H9 (cell line): ENCODE results near the gene COA1. TPM values are rescaled to one million over a fixed set of nuclear protein-coding genes. Genes with fewer than 3 reads are reported as not detected.
"Not testable (repeated sequence)": the region's sequence is repeated elsewhere in the genome, so short reads cannot be mapped to it uniquely, and the experiment has no call there.

Experiments used
- DNase-seq: peaks from one replicate; pipeline ENCODE4 v3.0.0-alpha.2; 2017
- H2AFZ ChIP-seq: one replicate; pipeline ENCODE4 v1.6.1; 2013; ENCODE audit warnings: mild to moderate bottlenecking, low read length, control low read depth, moderate library complexity
- H2AK5ac ChIP-seq: 2 replicates; pipeline ENCODE4 v1.6.1; 2013; ENCODE audit warnings: low read length, control low read depth, mixed read lengths; ENCODE audit not compliant: insufficient read length
- H2BK120ac ChIP-seq: one replicate; pipeline ENCODE4 v1.6.1; 2013; ENCODE audit warnings: low read depth, mild to moderate bottlenecking, low read length, control low read depth, inconsistent platforms; ENCODE audit not compliant: poor library complexity, severe bottlenecking
- H2BK12ac ChIP-seq: 2 replicates; pipeline ENCODE4 v1.6.1; 2013; ENCODE audit warnings: low read length, control low read depth, mixed read lengths, low read depth; ENCODE audit not compliant: insufficient read length
- H2BK15ac ChIP-seq: 2 replicates; pipeline ENCODE4 v1.6.1; 2013; ENCODE audit warnings: low read depth, low read length, control low read depth
- H2BK20ac ChIP-seq: one replicate; pipeline ENCODE4 v1.6.1; 2013; ENCODE audit warnings: low read depth, mild to moderate bottlenecking, low read length, control low read depth, inconsistent platforms; ENCODE audit not compliant: poor library complexity, severe bottlenecking
- H2BK5ac ChIP-seq: 2 replicates; pipeline ENCODE4 v1.6.1; 2013; ENCODE audit warnings: low read length, control low read depth, mixed read lengths; ENCODE audit not compliant: insufficient read length
- H3K14ac ChIP-seq: 2 replicates; pipeline ENCODE4 v1.6.1; 2013; ENCODE audit warnings: low read length, control low read depth; ENCODE audit not compliant: insufficient read depth
- H3K18ac ChIP-seq: 2 replicates; pipeline ENCODE4 v1.6.1; 2013; ENCODE audit warnings: low read depth, mild to moderate bottlenecking, mixed read lengths, low read length, control low read depth; ENCODE audit not compliant: insufficient read length
- H3K23ac ChIP-seq: 2 replicates; pipeline ENCODE4 v1.6.1; 2013; ENCODE audit warnings: low read length, control low read depth, mixed read lengths, low read depth; ENCODE audit not compliant: insufficient read length
- H3K23me2 ChIP-seq: 2 replicates; pipeline ENCODE4 v1.6.1; 2013; ENCODE audit warnings: low read depth, mild to moderate bottlenecking, mixed read lengths, low read length, control low read depth; ENCODE audit not compliant: insufficient read length, poor library complexity, severe bottlenecking
- H3K27ac ChIP-seq: 2 replicates; pipeline ENCODE4 v1.5.1; 2013; ENCODE audit warnings: low read length, control low read depth, mixed read lengths, low read depth; ENCODE audit not compliant: insufficient read length
- H3K27me3 ChIP-seq: 2 replicates; pipeline ENCODE4 v1.6.1; 2013; ENCODE audit warnings: low read length, control low read depth, inconsistent platforms; ENCODE audit not compliant: insufficient read depth
- H3K4ac ChIP-seq: 2 replicates; pipeline ENCODE4 v1.6.1; 2013; ENCODE audit warnings: low read depth, mild to moderate bottlenecking, control low read depth, inconsistent platforms, low read length, moderate library complexity
- H3K4me1 ChIP-seq: 2 replicates; pipeline ENCODE4 v1.6.1; 2013; ENCODE audit warnings: low read length, control low read depth, inconsistent platforms; ENCODE audit not compliant: insufficient read depth
- H3K4me2 ChIP-seq: 2 replicates; pipeline ENCODE4 v1.6.1; 2013; ENCODE audit warnings: low read length, control low read depth, mixed read lengths; ENCODE audit not compliant: insufficient read length, insufficient read depth
- H3K56ac ChIP-seq: 2 replicates; pipeline ENCODE4 v1.6.1; 2013; ENCODE audit warnings: low read depth, mild to moderate bottlenecking, mixed read lengths, low read length, control low read depth; ENCODE audit not compliant: insufficient read length
- H3K79me1 ChIP-seq: 2 replicates; pipeline ENCODE4 v1.6.1; 2013; ENCODE audit warnings: low read depth, mild to moderate bottlenecking, moderate library complexity, low read length, control low read depth, inconsistent platforms; ENCODE audit not compliant: insufficient read depth, poor library complexity, severe bottlenecking
- H3K79me2 ChIP-seq: 2 replicates; pipeline ENCODE4 v1.6.1; 2013; ENCODE audit warnings: low read length, control low read depth, inconsistent platforms; ENCODE audit not compliant: insufficient read depth
- H3K9ac ChIP-seq: 2 replicates; pipeline ENCODE4 v1.6.1; 2013; ENCODE audit warnings: low read length, control low read depth, mixed read lengths; ENCODE audit not compliant: insufficient read length; ENCODE audit errors: extremely low read depth
- H3K9me3 ChIP-seq: one replicate; pipeline ENCODE4 v1.6.1; 2013; ENCODE audit warnings: low read depth, low read length, inconsistent platforms; ENCODE audit not compliant: control insufficient read depth
- H3T11ph ChIP-seq: one replicate; pipeline ENCODE4 v1.6.1; 2013; ENCODE audit warnings: mild to moderate bottlenecking, low read length, control low read depth, inconsistent platforms
- H4K20me1 ChIP-seq: one replicate; pipeline ENCODE4 v1.6.1; 2013; ENCODE audit not compliant: control insufficient read depth, insufficient read length, insufficient read depth
- H4K5ac ChIP-seq: 2 replicates; pipeline ENCODE4 v1.6.1; 2013; ENCODE audit warnings: low read depth, mild to moderate bottlenecking, mixed read lengths, low read length, control low read depth; ENCODE audit not compliant: insufficient read length
- H4K8ac ChIP-seq: replicated peaks from 2 replicates; pipeline ENCODE4 v1.6.1; 2013; ENCODE audit warnings: low read length, control low read depth, mixed read lengths, low read depth; ENCODE audit not compliant: insufficient read length
- H4K91ac ChIP-seq: 2 replicates; pipeline ENCODE4 v1.6.1; 2013; ENCODE audit warnings: low read depth, mild to moderate bottlenecking, moderate library complexity, mixed read lengths, low read length, control low read depth; ENCODE audit not compliant: insufficient read length
- H3K27ac Mint-ChIP-seq, 3 experiments: 2 replicates in 2 of 3; 3 replicates in 1 of 3; pipeline ENCODE4 v1.8.0; 2020 to 2021; ENCODE audit warnings: mixed read lengths in 3 of 3, mild to moderate bottlenecking in 1 of 3, moderate library complexity in 1 of 3
- H3K27me3 Mint-ChIP-seq: 2 replicates; pipeline ENCODE4 v1.8.0; 2021; ENCODE audit warnings: low read depth, mild to moderate bottlenecking, moderate library complexity, mixed read lengths
- H3K36me3 Mint-ChIP-seq, 3 experiments: 2 replicates in 2 of 3; 3 replicates in 1 of 3; pipeline ENCODE4 v1.8.0; 2020 to 2021; ENCODE audit warnings: low read depth in 3 of 3, mixed read lengths in 3 of 3; ENCODE audit not compliant: insufficient read depth in 1 of 3
- H3K4me1 Mint-ChIP-seq, 2 experiments: 2 replicates each; pipeline ENCODE4 v1.8.0; 2020; ENCODE audit warnings: mixed read lengths in 2 of 2
- H3K4me3 Mint-ChIP-seq, 2 experiments: 2 replicates in 1 of 2; 3 replicates in 1 of 2; pipeline ENCODE4 v1.8.0; 2020 to 2021; ENCODE audit warnings: mild to moderate bottlenecking in 2 of 2, mixed read lengths in 2 of 2, moderate library complexity in 1 of 2
- H3K9me3 Mint-ChIP-seq, 2 experiments: 2 replicates in 1 of 2; 3 replicates in 1 of 2; pipeline ENCODE4 v1.8.0; 2020; ENCODE audit warnings: mild to moderate bottlenecking in 2 of 2, mixed read lengths in 2 of 2, moderate library complexity in 1 of 2
- WGBS: extraction: QIAGEN DNeasy Blood & Tissue Kit; methylation state at CpG from one replicate; pipeline ENCODE4 v1.1.7; 2013; ENCODE audit warnings: missing lambda C conversion rate, low lambda C conversion rate, mixed read lengths; ENCODE audit not compliant: insufficient read length; ENCODE audit errors: extremely low coverage; 5-methylcytosine and 5-hydroxymethylcytosine counted together
- long read RNA-seq: library from polyadenylated mRNA; unstranded; transcript quantifications from one replicate; pipeline ENCODE4 v2.0.0, GENCODE V29; 2020
- total RNA-seq: library from RNA; stranded (reverse); gene quantifications from 2 replicates; pipeline ENCODE4 v1.2.1, GENCODE V29; 2021
- TF ChIP-seq, protein P1 (sequence below): fragments of 200-600 bp; sonication (generic); conservative IDR thresholded peaks from 3 replicates; pipeline ENCODE4 v1.8.0; 2021; ENCODE audit warnings: antibody characterized with exemption, mild to moderate bottlenecking

Gene COA1, protein sequence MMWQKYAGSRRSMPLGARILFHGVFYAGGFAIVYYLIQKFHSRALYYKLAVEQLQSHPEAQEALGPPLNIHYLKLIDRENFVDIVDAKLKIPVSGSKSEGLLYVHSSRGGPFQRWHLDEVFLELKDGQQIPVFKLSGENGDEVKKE
- 132 and 138 TPM in 2 replicates for total RNA-seq
- long read RNA-seq, transcript COA1-202 (7 exons, 1,085 nt), result minor isoform, 5 of 199 reads
- long read RNA-seq, transcript COA1-201 (6 exons, 927 nt), result major isoform, 88 of 199 reads
- long read RNA-seq, transcript COA1-209 (8 exons, 3,223 nt), result minor isoform, 7 of 199 reads
- long read RNA-seq, partial matches to known transcripts, result 51 of 199 reads
- long read RNA-seq, other reads (novel, unspliced or antisense), result 40 of 199 reads

DNA sequence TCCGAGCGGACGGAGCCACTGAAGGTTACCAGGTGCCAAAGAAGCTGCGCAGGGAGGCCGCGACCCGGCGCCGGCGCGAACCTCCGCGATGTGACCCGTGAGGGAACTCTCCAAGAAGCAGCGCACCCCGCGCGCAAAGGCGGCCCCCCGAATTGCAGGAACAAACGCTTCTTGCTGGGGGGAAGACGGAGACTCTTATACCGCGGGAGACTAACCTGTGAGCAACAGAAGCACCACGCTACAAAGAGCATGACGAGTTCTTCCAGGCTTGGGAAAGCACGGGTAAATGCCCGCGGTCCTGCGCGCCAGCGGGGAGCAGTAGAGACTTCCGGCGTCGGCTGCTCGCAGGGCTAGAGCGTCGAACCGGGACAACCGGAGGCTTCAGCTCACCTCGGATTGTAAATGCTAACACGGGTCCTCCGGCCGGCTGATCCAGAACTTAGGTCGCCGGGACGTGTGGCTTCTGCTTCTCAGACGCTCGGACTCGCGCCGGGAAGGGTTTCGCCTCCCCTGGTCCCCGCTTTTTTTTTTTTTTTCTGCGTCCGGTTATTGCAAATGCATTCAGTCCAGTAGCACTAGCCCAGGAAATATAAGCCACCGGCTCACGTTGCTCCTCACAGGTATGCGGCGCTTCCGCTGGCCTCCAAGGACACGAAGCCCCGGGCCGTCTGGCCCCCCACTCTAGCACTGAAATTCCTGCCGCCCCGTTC, at the start of gene COA1:
Gene COA1 (minus strand): TSS at position 310 of the 710 bp plus-strand sequence. CDS start 80,909 bp downstream, outside the sequence.
- Histone ChIP-seq H3K27me3 (no peaks in the 10 kb centered on the region), H4K8ac (no peak within 1 kb of the TSS), H2BK15ac (no peak within 1 kb of the TSS), H3K4ac (no peak within 1 kb of the TSS), H3K27ac (no peak within 1 kb of the TSS), H3K9me3 (no peaks in the 10 kb centered on the region), H3K14ac (peak within 1 kb of the TSS; percentile 55; the same call in 1 of the 2 replicates), H2BK12ac (no peak within 1 kb of the TSS), H2BK120ac (no peak within 1 kb of the TSS), H3K23me2 (no peaks in the 10 kb centered on the region), H4K5ac (no peak within 1 kb of the TSS), H3T11ph (no peak within 1 kb of the TSS), H2BK20ac (no peak within 1 kb of the TSS), H3K4me2 (peak within 1 kb of the TSS; percentile 79), H4K20me1 (no peaks in the 10 kb centered on the region), H3K79me2 (peaks cover 30% of the 10 kb centered on the region; the same call in 1 of the 2 replicates), H3K79me1 (no peaks in the 10 kb centered on the region), H3K4me1 (no peaks in the 10 kb centered on the region), H3K23ac (no peak within 1 kb of the TSS), H2BK5ac (no peak within 1 kb of the TSS), H3K56ac (no peak within 1 kb of the TSS), H4K91ac (no peak within 1 kb of the TSS), H3K18ac (peak within 1 kb of the TSS; percentile 28), H3K9ac (peak within 1 kb of the TSS; percentile 84), H2AFZ (no peak within 1 kb of the TSS), H2AK5ac (no peak within 1 kb of the TSS)
- H3K4me1 Mint-ChIP-seq, result peaks cover 21 to 23% of the 10 kb centered on the region in 2 experiments
- no peaks in the 10 kb centered on the region for H3K9me3 Mint-ChIP-seq
- no CpG with 5 or more reads among the region's 66 CpGs for WGBS
- H3K36me3 Mint-ChIP-seq, result peaks cover 0 to 14% (median 4%) of the 10 kb centered on the region in 3 experiments; a peak in 5 of 7 replicates
- H3K4me3 Mint-ChIP-seq, result peak within 1 kb of the TSS; percentile 96 to 97
- peak; percentile 84 for DNase-seq
- peak within 1 kb of the TSS; percentile 82 to 99 (median 95); a peak in 6 of 7 replicates for H3K27ac Mint-ChIP-seq
- H3K27me3 Mint-ChIP-seq, result no peaks in the 10 kb centered on the region
- TF ChIP-seq, protein P1, sequence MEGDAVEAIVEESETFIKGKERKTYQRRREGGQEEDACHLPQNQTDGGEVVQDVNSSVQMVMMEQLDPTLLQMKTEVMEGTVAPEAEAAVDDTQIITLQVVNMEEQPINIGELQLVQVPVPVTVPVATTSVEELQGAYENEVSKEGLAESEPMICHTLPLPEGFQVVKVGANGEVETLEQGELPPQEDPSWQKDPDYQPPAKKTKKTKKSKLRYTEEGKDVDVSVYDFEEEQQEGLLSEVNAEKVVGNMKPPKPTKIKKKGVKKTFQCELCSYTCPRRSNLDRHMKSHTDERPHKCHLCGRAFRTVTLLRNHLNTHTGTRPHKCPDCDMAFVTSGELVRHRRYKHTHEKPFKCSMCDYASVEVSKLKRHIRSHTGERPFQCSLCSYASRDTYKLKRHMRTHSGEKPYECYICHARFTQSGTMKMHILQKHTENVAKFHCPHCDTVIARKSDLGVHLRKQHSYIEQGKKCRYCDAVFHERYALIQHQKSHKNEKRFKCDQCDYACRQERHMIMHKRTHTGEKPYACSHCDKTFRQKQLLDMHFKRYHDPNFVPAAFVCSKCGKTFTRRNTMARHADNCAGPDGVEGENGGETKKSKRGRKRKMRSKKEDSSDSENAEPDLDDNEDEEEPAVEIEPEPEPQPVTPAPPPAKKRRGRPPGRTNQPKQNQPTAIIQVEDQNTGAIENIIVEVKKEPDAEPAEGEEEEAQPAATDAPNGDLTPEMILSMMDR, result peak; percentile 29; the same call in 2 of the 3 replicates

DNA sequence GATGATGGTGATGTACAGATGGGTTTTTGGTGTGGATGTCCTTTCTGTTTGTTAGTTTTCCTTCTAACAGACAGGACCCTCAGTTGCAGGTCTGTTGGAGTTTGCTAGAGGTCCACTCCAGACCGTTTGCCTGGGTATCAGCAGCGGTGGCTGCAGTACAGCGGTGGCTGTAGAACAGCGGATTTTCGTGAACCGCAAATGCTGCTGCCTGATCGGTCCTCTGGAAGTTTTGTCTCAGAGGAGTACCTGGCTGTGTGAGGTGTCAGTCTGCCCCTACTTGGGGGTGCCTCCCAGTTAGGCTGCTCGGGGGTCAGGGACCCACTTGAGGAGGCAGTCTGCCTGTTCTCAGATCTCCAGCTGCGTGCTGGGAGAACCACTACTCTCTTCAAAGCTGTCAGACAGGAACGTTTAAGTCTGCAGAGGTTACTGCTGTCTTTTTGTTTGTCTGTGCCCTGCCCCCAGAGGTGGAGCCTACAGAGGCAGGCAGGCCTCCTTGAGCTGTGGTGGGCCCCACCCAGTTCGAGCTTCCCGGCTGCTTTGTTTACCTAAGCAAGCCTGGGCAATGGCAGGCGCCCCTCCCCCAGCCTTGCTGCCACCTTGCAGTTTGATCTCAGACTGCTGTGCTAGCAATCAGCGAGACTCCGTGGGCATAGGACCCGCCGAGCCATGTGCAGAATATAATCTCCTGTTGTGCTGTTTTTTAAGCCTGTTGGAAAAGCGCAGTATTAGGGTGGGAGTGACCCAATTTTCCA, 49.1 kb upstream of the COA1 start:
- H3K14ac ChIP-seq, H2BK15ac ChIP-seq, H3K27me3 ChIP-seq, H4K91ac ChIP-seq, H3K27me3 Mint-ChIP-seq, H4K5ac ChIP-seq, H3K4me2 ChIP-seq, H3K9ac ChIP-seq, H3T11ph ChIP-seq, H2AK5ac ChIP-seq, H3K79me2 ChIP-seq, H2BK120ac ChIP-seq, H3K23ac ChIP-seq, H2BK12ac ChIP-seq, H3K4me1 Mint-ChIP-seq, H2BK5ac ChIP-seq, H3K4me3 Mint-ChIP-seq, DNase-seq, H3K79me1 ChIP-seq, H3K56ac ChIP-seq, H3K23me2 ChIP-seq, H4K20me1 ChIP-seq, H3K9me3 ChIP-seq, H3K18ac ChIP-seq, H3K27ac Mint-ChIP-seq, H3K4ac ChIP-seq, H3K4me1 ChIP-seq, H3K27ac ChIP-seq, H2AFZ ChIP-seq, H4K8ac ChIP-seq, H2BK20ac ChIP-seq: not testable (repeated sequence)
- H3K36me3 Mint-ChIP-seq, result peaks cover 22 to 38% (median 35%) of the 10 kb centered on the region in 3 experiments
- no CpG with 5 or more reads among the region's 18 CpGs for WGBS
- H3K9me3 Mint-ChIP-seq, result peaks cover 30 to 35% of the 10 kb centered on the region in 2 experiments
